WERI-Rb-1 (cell line): Measurements from ENCODE around the gene MALAT1.
A peak's percentile ranks its signal among the peaks of the same experiment; 100 is the strongest.
"Not testable (repeated sequence)": the region's sequence is repeated elsewhere in the genome, so short reads cannot be mapped to it uniquely, and the experiment has no call there.

Experiments
- DNase-seq: peaks from one replicate; pipeline ENCODE4 v3.0.0-alpha.2; 2020
- H3K27ac ChIP-seq: fragments of 250-450 bp; sonication (Bioruptor Pico); 2 replicates; pipeline ENCODE4 v1.5.1; 2020; ENCODE audit warnings: mild to moderate bottlenecking, moderate library complexity
- H3K27me3 ChIP-seq: fragments of 250-450 bp; sonication (Bioruptor Pico); 2 replicates; pipeline ENCODE4 v1.5.1; 2021; ENCODE audit warnings: mild to moderate bottlenecking, low read depth, moderate library complexity; ENCODE audit not compliant: insufficient read depth, severe bottlenecking
- H3K36me3 ChIP-seq: fragments of 250-450 bp; sonication (Bioruptor Pico); 2 replicates; pipeline ENCODE4 v1.5.1; 2020; ENCODE audit warnings: mild to moderate bottlenecking, moderate library complexity
- H3K4me3 ChIP-seq: 2 replicates; pipeline ENCODE4 v1.5.1; 2011; ENCODE audit warnings: low read depth, mild to moderate bottlenecking, control low read depth, low read length
- H3K9me3 ChIP-seq: fragments of 250-450 bp; sonication (Bioruptor Pico); 2 replicates; pipeline ENCODE4 v1.5.1; 2021; ENCODE audit warnings: mild to moderate bottlenecking, moderate library complexity; ENCODE audit not compliant: severe bottlenecking
- CTCF ChIP-seq: IDR thresholded peaks from 2 replicates; pipeline ENCODE4 v1.5.1; 2011; ENCODE audit warnings: low read depth, mild to moderate bottlenecking, control low read depth, inconsistent platforms, low read length

The MALAT1 gene

GRCh38 chr11:65471447-65471891, 27.4 kb upstream of the MALAT1 start:
- DNase-seq = peak; percentile 83
- H3K36me3 ChIP-seq = no peaks in the 10 kb centered on the region; the same call in 1 of the 2 replicates
- peak; percentile 90 for TF ChIP-seq CTCF
- no peak overlapping the region for H3K4me3 ChIP-seq
- no peaks in the 10 kb centered on the region for H3K9me3 ChIP-seq
- peak overlapping the region; percentile 9; the same call in 1 of the 2 replicates for H3K27ac ChIP-seq
- H3K27me3 ChIP-seq = no peaks in the 10 kb centered on the region

- H3K36me3 ChIP-seq, H3K27ac ChIP-seq, DNase-seq, H3K9me3 ChIP-seq, H3K4me3 ChIP-seq, H3K27me3 ChIP-seq: not testable (repeated sequence)
Measured at GRCh38 chr11:65472588-65473277, 26.1 kb upstream of the MALAT1 start.

DNA sequence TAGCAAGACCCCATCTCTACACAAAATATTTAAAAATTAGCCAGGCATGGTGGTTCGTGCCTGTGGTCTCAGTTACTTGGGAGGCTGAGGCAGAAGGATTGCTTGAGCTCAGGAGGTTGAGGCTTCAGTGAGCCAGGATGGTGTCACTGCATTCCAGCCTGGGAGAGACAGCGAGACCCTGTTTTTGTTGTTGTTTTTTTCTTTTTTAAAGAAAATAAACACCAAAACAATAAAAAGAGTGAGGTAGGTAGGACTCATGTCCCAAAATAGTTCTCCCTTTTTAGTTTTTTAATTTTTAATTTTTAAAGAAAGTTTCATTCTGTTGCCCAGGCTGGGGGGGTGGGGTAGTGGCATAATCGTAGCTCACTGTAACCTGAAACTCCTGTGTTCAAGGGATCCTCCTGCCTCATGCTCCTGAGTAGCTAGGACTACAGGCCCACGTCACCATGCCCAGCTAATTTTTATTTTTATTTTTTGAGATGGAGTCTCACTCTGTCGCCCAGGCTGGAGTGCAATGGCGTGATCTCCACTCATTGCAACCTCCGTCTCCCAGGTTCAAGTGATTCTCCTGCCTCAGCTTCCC, 25.5 kb upstream of the MALAT1 start:
- Histone ChIP-seq H3K36me3 (no peaks in the 10 kb centered on the region; the same call in 1 of the 2 replicates), H3K27me3 (no peaks in the 10 kb centered on the region), H3K9me3 (no peaks in the 10 kb centered on the region), H3K27ac (no peak overlapping the region), H3K4me3 (no peak overlapping the region)
- TF ChIP-seq CTCF = no peak
- DNase-seq = no peak

GRCh38 chr11:65474864-65475263, 24.0 kb upstream of the MALAT1 start:
- Histone ChIP-seq H3K36me3 (no peaks in the 10 kb centered on the region; the same call in 1 of the 2 replicates), H3K27me3 (no peaks in the 10 kb centered on the region), H3K9me3 (no peaks in the 10 kb centered on the region), H3K27ac (no peak overlapping the region), H3K4me3 (no peak overlapping the region)
- TF ChIP-seq CTCF = no peak
- DNase-seq = no peak

- TF ChIP-seq CTCF = no peak
- no peak for DNase-seq
- no peaks in the 10 kb centered on the region for H3K9me3 ChIP-seq
- H3K27ac ChIP-seq = peak overlapping the region; percentile 95
- H3K36me3 ChIP-seq = no peaks in the 10 kb centered on the region; the same call in 1 of the 2 replicates
- H3K4me3 ChIP-seq = peak overlapping the region; percentile 97
- no peaks in the 10 kb centered on the region for H3K27me3 ChIP-seq
Measured at GRCh38 chr11:65476632-65477148, 22.2 kb upstream of the MALAT1 start.

DNA sequence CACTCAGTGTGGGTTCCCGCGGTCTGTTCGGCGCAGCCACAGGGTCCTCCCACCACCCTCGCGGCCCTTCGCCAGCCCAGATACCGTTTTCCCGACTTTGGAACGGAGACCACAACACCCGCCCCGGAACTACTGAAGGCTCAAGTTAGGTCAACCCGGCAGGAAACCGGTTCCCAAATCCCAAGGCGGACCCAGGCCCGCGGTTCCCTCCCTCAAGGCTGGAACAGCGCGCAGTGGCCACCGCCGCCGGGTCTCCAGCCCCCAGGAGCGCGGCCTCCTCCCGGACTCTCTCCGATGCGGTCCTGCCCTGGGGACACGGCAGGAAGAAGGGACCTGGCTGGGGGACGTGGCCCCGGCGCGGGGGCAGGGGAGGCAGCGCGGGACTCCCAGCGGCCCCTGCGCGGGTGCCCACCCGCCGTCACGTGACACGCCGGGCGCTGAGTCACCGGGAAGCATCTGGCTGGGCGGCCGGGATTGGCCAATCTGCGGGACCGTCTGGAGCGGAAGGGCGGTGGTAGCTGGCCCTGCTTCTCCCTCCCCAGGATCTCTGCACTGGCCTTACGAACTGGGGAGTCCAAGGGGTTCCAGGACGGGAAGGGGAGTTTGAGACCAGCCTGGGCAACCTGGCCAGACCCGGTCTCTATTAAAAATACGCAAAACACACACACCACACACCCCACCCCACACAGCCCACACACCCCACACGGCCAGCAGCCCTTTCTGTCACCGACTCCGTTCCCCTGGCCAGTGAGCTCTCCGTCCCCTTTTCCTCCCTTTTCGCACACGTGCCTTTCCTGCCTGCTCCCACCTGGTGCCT, 21.5 kb upstream of the MALAT1 start:
- H3K36me3 ChIP-seq = no peaks in the 10 kb centered on the region; the same call in 1 of the 2 replicates
- TF ChIP-seq CTCF = no peak
- H3K27me3 ChIP-seq = no peaks in the 10 kb centered on the region
- peak overlapping the region; percentile 95 for H3K27ac ChIP-seq
- no peaks in the 10 kb centered on the region for H3K9me3 ChIP-seq
- DNase-seq = peak; percentile 94
- peak overlapping the region; percentile 97 for H3K4me3 ChIP-seq
